GM18858 (cell line): ENCODE results near the gene TFCP2.
A peak's percentile ranks its signal among the peaks of the same experiment; 100 is the strongest.
"Not testable (repeated sequence)": the region's sequence is repeated elsewhere in the genome, so short reads cannot be mapped to it uniquely, and the experiment has no call there.

Experiments
- ATAC-seq: cut with Tn5 transposase; IDR thresholded peaks from one replicate; pipeline ENCODE4 v1.9.1; 2021; ENCODE audit not compliant: unreplicated experiment

TFCP2 gene

DNA sequence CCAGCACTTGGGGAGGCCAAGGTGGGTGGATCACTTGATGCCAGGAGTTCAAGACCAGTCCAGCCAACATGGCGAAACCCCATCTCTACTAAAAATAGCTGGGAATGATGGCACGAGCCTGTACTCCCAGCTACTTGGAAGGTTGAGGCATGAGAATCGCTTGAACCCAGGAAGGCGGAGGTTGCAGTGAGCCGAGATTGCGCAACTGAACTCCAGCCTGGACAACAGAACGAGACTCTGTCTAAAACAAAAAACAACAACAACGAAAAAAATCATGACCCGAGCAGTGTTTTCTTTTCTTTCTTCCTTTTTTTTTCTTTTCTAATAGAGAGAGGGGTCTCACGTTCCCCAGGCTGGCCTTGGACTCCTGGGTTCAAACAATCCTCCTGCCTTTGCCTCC is 86.0 kb downstream of the TFCP2 start:
- no peak for ATAC-seq

DNA sequence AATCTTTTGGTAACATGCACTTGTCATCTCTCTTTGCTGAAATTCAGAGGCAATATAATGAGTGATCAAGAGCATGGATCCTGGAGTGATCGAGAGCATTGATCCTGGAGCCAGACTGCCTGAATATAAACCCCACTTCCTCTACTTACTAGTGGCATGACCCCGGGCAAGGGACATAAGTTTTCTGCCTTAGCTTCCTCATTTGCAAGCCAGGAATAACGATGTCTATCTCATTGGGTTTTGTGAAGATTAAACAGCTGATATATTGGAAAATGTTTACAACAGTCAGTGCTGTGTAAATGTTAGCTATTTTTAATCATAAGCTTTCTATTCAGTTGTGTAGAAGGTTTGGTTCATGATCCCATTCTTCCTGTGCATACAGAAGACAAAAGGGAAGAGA is 87.2 kb downstream of the TFCP2 start:
- ATAC-seq, result no peak

DNA sequence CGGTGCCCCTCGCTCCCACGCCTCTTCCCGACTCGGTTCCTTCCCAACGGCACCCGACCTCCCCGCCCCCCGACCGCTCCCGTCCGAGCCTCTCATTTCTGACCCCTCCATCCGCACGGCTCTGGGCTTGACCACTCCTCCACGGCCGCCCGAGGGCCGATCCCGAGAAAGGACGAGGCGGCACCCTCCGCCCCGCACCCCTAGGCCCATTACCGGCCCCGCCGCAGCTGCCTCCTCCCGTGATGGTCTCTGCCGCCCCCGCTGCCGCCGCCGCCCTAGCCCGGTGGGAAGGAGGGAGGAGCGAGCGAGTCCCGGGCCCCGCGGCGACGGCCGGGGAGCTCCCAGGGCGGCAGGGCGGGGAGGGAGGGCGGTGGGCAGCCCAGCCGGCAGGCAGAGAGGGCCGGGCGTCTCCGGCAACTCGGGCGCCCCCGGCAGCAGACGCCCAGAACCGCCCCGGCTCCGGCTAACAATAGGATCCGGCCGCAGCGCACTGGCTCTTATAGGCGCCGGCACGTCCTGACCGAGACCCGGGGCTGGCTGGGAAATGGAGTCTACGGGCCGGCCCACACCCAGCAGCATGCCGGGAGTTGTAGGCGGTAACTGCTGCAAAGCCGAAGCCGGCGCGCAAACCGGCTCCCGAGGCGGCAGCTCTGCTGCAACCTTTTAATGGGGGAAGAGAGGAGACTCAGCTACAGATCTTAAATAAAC is 89.7 kb downstream of the TFCP2 start, which contains the start of gene CSRNP2:
TSS of gene CSRNP2 (minus strand) at position 471 of the 708 bp plus-strand sequence. CDS start 7,035 bp downstream, outside the sequence.
- ATAC-seq, result peak; percentile 91

DNA sequence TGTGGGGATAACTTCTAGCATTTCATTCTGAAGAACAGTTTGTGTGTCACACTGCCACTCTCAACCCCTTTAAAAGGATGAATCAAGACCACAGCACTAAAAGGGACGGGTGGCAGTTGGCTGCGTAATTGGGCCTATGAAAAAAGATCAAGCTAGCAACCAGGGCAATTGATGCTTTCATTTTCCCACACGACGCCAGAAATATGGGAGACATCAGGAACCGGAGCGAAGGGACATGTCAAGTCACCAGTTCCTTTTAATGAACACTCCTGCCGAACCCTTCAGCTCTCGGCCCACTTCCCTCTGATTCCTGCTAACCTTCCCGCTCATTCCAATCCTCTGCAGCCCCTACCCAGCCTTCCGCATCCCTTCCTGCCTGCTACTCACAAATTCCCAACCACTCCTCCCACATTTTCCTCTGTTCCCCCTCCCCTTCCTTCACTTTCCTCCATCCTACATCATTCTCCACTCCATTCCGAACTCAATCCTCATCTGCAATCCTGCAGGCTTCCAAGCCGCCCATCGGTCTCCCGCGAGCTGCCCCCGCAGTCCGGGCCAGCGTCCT is 90.3 kb downstream of the TFCP2 start:
- no peak for ATAC-seq

DNA sequence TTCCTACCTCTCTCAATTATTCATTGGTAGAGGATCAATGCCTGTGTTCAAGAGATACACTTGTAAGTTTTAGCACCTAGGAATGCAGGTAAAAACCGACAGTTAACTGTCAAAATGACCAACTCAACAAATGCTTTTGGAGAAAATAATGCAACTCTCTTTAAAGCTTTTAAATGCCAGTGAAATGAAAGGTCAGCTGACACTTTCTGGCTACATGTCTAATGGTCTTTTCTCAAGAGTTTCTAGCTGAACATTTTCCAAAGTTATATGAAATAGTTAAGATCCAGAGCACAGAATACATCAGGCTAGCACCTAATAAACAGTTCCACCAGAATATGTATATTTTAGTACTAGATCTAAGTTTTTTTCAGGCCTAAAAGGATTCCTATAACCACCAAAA is 91.5 kb downstream of the TFCP2 start:
- ATAC-seq, result no peak

DNA sequence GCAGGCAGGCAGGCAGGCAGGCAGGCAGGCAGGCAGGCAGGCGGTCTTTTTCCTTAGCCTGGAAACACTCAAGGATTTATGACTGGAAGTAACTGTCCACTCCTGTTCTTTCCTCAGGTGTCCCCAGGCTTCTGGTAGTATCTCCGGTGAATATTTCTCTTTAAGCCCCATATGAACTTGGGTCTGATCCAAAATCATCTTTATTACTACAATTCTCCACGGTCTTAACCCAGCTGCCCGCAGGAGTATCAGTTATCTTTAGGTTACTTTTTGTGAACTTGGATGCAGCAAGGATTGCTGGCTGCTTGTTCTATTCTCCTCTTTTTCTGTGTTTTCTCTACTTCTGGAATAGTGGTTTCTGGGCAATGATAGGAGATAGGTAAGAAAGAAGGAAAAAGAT is 92.8 kb downstream of the TFCP2 start:
- no peak for ATAC-seq

DNA sequence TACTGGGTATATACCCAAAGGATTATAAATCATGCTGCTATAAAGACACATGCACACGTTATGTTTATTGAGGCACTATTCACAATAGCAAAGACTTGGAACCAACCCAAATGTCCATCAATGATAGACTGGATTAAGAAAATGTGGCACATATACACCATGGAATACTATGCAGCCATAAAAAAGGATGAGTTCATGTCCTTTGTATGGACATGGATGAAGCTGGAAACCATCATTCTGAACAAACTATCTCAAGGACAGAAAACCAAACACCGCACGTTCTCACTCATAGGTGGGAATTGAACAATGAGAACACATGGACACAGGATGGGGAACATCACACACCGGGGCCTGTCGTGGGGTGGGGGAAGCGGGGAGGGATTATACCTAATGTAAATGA is 94.1 kb downstream of the TFCP2 start:
- not testable (repeated sequence) for ATAC-seq

DNA sequence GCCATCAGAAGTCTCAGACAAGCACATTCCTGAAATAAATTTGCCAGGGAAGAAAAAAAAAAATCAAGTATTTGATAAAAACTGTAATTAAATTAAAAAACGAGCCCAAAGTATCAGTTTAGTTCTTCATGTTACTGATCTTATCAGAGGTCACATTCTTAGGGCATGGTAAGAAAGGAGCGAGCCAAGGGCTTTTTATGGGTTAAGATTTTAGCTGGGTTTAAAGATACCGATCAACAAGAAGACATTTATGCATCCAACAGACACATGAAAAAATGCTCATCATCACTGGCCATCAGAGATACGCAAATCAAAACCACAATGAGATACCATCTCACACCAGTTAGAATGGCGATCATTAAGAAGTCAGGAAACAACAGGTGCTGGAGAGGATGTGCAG is 94.6 kb downstream of the TFCP2 start:
- ATAC-seq, result not testable (repeated sequence)

DNA sequence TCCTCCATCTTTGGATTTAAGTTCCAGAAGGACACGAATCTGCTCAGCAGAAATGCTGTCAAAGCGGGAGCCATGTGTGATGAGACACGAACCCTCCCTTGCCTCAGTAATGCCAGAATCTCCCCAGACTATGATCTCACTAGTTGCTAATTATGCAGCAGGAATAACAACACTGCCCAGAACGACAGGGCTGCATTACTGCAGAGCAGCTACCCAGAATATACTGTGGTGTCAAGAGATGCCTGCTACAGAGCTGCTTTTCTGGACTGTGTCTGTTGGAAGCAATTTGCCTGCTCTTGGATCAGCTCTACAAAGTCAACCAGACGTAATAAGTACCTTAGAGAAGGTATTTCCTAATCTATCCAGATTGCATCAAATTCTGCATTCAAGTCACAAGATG is 95.0 kb downstream of the TFCP2 start:
- ATAC-seq, result no peak

DNA sequence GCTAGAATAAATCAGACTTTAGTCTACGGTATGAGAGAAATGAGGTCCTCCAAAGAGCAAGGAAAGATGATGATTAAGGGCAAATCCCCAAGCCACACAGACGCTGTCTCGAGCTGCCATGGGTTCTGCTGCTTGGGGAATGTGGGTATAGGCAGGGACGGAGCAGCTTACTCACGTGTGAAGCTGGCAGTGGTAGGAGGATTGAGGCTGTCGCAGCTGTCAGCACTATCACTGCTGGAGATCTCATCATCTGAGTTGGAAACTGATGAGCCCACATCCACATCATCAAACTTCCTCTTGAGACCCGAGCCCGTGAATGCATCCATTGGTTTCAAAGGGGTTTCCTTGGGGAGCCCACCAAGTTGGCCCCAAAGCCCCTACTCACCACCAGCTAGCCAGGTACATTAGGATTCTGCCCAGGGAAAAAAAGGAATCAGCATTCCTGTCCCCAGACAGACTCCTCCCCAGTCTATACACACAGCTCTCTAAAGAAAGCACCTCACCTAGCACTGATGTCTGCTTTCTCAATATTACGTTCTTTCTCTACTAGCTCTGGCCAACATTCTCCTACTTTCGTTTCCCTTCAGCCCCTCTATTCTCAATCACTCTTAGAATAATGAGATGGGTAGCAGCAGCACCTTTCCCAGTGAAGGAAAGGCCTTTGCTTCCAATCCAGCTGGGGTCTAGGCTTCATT is 96.6 kb downstream of the TFCP2 start:
- no peak for ATAC-seq

DNA sequence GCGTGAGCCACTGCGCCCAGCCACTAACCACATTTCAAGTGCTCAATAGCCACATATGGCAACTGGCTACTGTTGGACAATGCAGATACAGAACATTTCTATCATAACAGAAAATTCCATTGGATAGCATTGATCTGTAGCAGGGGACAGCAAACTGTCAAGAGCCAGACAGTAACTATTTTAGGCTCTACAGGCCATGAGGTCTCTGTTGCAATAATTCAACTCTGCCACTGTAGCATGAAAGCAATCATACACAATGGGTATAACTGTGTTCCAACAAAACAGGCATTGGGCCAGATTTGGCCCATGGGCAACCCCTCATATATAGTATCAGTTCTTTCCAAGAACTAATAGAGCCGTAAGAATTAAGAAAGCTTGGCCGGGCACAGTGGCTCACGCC is 97.5 kb downstream of the TFCP2 start:
- ATAC-seq, result no peak

DNA sequence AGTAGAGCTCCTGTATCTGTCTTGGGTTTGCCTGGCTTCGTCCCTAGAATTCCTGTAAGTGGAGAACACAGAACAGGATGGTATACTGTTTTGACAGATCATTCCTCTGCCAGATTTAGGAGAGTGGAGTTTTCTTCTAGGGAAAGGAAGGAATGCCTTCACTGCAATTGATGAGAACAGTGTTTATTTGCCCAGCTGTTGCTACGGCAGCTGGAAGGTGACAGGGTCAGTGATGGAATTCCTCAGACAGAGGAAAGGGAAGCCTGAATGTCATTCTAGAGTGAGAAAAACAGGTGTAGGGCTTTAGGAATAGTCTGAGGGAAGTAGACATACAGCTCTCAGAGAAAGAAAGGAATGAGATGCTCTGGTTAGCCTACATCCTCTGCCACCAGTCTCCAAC is 101.3 kb downstream of the TFCP2 start:
- no peak for ATAC-seq

DNA sequence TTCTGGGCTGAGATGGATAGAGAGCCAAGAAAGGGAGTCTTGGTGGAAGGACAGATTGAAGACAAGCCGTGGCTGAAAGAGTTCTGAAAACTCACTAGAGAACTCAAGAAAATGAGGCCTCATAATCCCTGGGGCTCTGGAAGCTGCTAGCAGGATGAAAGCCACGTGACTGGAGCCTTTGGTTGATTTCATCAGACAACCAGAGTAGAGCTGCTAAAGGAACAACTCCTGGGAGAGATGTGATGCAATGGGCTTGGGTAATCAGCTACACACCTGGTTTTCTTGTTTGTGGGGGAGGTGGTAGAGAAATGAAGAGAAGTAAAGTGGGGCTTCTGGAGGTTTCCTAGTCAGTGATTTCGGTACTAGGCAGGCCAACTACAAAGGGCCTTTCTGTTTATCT is 102.9 kb downstream of the TFCP2 start:
- ATAC-seq, result no peak

DNA sequence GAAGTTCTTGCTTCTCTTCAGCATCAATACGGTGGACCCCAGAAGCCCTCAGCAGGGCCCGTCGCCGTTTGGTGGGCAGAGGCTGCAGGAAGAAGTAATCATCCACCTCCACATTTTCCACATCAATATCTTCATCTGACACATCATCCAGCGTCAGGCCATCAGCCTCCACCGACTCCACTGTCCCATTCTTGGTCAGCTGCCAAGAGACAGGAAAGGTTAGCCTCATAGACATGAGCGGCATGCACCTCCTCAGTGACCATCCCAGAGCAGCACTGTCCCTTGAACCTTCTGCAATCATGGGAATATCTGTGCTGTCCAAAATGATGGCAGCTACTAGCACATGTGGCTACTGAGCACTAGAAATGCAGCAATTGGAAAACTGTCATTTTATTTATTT is 105.2 kb downstream of the TFCP2 start:
- ATAC-seq, result no peak

DNA sequence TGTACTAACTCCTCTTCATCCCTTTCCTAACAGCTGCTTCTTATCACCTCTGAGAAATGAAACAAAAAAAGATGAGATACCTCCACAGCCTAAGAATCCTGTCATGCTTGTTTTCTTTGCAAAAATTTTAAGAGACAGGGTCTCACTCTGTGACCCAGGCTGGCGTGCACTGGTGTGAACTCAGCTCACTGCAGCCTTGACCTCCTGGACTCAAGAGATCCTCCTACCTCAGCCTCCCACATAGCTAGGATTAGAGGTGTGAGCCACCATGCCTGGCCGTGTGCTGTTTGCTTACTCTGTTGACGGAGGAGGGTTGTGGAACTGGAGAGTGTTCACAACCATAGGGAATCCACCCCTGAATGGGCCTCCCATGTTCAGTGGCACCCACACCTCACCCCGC is 105.7 kb downstream of the TFCP2 start:
- ATAC-seq, result no peak

DNA sequence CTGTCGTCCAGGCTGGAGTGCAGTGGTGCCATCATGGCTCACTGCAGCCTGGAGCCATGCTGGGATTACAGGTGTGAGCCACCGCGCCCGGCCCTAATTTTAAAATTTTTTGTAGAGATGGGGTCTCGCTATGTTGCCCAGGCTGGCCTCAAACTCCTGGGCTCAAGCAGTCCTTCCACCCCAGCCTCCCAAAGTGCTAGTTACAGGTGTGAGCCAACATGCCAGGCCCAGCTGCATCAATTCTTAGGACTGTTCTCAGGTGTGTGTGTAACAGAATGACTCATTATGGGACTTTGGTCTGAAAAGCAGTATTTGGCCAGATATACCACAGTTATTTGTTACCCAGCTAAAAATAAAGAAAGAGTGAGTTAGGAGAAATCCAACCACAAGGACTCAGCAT is 107.4 kb downstream of the TFCP2 start:
- no peak for ATAC-seq

DNA sequence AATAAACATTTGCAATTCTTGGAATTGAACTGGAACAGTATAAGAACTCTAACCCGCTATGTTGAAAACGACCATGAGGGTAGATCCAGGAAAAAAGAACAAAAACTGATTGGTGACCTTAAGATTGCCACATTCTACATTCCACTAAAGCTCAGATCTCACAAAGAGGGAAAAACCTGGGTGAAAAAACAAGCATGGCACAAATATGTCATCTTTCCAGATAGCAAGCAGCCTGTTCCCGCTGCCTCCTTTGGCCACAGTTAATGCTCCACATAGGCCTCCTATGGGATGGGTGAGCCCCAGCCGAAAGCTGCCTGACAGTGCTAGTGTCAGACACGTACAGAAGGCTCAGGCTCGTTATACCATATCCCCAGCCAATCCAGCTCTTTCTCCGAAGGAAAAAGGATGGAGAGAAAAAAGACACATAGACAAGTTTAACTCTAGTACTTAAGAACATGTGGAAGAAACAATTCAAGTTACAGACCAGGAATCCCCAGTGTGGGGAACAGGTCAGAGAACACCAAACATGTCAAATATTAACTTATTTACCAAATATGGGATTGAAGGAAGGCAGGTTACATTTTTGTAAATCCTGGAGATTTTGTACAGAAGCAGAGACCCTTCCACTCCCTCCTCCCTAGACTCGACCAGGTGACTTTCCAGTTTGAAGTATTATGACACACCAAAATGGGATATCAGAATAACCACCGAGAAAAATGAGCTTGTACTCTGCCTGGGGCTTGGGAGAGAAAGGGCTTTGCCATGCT is 110.1 kb downstream of the TFCP2 start:
- ATAC-seq, result no peak

DNA sequence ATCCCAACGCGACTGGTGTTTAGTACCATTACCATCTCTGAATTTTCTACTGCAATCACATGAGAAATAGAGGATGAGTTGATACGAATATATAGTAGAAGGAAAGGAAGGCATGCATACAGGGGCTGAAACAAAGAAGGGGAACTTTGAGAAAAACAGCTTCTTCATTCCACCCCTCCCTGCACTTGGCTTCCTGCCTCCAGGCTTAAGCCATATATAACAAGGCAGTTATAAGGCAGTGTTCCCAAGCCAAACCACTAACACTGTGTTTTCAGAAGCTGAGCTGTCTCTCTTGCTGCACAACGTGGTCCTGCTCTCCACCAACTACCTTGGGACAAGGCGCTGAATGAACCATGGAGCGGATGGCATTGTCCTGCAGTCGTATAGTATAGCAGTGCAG is 113.8 kb downstream of the TFCP2 start:
- no peak for ATAC-seq

DNA sequence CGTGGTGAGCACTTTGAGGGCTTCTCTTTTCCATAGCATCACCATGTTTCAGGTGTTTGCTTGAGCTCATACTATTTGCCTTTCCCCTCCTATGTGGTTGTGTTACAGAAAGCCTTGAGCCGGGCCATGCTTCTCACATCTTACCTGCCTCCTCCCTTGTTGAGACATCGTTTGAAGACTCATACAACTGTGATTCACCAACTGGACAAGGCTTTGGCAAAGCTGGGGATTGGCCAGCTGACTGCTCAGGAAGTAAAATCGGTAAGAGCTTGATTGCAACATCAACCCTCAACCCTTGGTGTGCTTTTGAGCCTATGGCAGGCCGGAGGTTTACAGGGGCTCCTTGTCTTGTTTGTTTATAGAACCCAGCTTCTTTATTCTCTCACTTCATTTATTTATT is 116.7 kb downstream of the TFCP2 start:
- no peak for ATAC-seq

DNA sequence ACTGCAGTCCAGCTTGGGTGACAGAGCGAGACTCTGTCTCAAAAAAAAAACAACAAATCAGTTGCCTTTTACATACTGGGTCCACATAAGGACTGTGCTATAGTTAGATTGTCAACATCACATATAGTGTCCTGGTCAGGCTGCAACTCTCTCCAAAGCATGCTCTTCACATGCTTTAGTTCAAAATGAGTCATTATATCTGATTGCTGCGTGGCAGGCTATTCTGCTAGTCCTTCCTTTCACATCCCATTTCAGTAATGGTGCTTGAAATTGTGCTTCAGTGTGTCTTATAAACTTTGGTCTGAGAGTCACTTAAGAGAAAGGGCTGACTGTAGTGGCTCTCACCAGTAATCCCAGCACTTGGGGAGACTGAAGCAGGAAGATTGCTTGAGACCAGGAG is 117.9 kb downstream of the TFCP2 start:
- no peak for ATAC-seq

DNA sequence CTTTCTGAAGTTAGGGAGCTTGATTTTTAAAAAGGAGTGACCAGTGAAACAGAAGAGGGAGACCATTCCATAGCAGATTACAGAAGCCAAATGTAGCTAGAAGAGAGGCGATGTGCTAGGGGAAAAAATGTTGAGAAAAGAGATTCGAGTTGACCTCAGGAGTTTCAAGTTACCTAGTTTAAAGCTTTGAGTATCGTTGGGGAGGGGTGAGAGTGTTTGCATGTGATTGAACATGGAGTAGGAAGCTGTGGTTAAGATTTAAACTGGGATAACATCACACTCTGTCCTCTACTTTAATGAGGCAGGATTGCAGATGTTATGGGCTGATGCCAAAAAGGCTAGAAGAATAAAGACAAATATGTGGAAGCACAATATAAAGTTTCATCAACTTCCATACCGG is 121.1 kb downstream of the TFCP2 start:
- no peak for ATAC-seq

DNA sequence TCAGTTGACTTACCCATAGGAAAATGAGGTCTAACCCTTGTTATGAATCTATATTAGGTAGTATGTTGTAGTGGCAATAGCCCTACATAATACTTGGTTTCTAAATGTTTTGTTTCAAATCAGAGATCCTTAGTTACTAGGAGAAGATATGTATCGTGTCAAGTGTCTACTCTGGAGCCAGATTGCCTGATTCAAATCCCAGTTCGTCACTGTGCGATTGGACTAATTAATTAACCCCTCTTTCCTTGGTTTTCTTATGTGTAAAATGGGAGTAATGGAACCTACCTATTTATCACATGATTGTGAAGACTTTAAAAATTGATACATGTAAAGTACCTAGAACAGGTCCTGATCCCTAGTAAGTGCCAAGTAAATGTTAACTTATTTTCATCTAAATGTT is 123.4 kb downstream of the TFCP2 start:
- ATAC-seq, result no peak
